HEK293 (cell line): ENCODE measurements around the gene OAF.

Experiments
- PATZ1 ChIP-seq: fragments of 450-650 bp; formaldehyde crosslinking; IDR thresholded peaks from 2 replicates; pipeline ENCODE4 v1.5.1; 2016; ENCODE audit warnings: missing biosample characterization, missing genetic modification characterization
- RBAK ChIP-seq: fragments of 450-650 bp; formaldehyde crosslinking; IDR thresholded peaks from 2 replicates; pipeline ENCODE4 v1.5.1; 2016; ENCODE audit warnings: missing biosample characterization, missing genetic modification characterization
- REST ChIP-seq: fragments of 450-650 bp; formaldehyde crosslinking; IDR thresholded peaks from 2 replicates; pipeline ENCODE4 v1.5.1; 2016; ENCODE audit warnings: missing biosample characterization, missing genetic modification characterization
- YY1 ChIP-seq: fragments of 450-650 bp; formaldehyde crosslinking; IDR thresholded peaks from 2 replicates; pipeline ENCODE4 v1.5.1; 2018; ENCODE audit warnings: missing biosample characterization, missing genetic modification characterization
- ZBTB1 ChIP-seq: fragments of 450-650 bp; formaldehyde crosslinking; IDR thresholded peaks from 2 replicates; pipeline ENCODE4 v1.5.1; 2016; ENCODE audit warnings: missing biosample characterization, missing genetic modification characterization
- ZBTB7A ChIP-seq: fragments of 450-650 bp; formaldehyde crosslinking; IDR thresholded peaks from 2 replicates; pipeline ENCODE4 v1.5.1; 2016; ENCODE audit warnings: low read depth, missing biosample characterization, missing genetic modification characterization
- ZNF157 ChIP-seq: fragments of 450-650 bp; formaldehyde crosslinking; IDR thresholded peaks from 2 replicates; pipeline ENCODE4 v1.5.1; 2016; ENCODE audit warnings: missing biosample characterization, missing genetic modification characterization
- ZNF214 ChIP-seq: fragments of 450-650 bp; formaldehyde crosslinking; IDR thresholded peaks from 2 replicates; pipeline ENCODE4 v1.5.1; 2017; ENCODE audit warnings: missing biosample characterization, mild to moderate bottlenecking, missing genetic modification characterization, borderline replicate concordance
- ZNF37A ChIP-seq: fragments of 450-650 bp; IDR thresholded peaks from 2 replicates; pipeline ENCODE4 v1.5.1; 2018; ENCODE audit warnings: missing biosample characterization, missing genetic modification characterization
- TF ChIP-seq, protein P1 (sequence below): fragments of 450-650 bp; formaldehyde crosslinking; IDR thresholded peaks from 2 replicates; pipeline ENCODE4 v1.5.1; 2016; ENCODE audit warnings: missing biosample characterization, missing genetic modification characterization, low read depth
- TF ChIP-seq, protein P2 (sequence below): fragments of 450-650 bp; formaldehyde crosslinking; IDR thresholded peaks from 2 replicates; pipeline ENCODE4 v1.5.1; 2016; ENCODE audit warnings: missing biosample characterization, missing genetic modification characterization

GRCh38 chr11:120167659-120168058 lies 43.2 kb upstream of the OAF start:
- TF ChIP-seq ZBTB7A (tag by site-specific recombination) (no peak), REST (no peak), RBAK (tag by site-specific recombination) (no peak), ZNF214 (tag by site-specific recombination) (no peak), YY1 (no peak), PATZ1 (no peak), ZBTB1 (tag by site-specific recombination) (no peak), ZNF37A (tag by site-specific recombination) (no peak), ZNF157 (tag by site-specific recombination) (no peak)
- TF ChIP-seq, protein P1, sequence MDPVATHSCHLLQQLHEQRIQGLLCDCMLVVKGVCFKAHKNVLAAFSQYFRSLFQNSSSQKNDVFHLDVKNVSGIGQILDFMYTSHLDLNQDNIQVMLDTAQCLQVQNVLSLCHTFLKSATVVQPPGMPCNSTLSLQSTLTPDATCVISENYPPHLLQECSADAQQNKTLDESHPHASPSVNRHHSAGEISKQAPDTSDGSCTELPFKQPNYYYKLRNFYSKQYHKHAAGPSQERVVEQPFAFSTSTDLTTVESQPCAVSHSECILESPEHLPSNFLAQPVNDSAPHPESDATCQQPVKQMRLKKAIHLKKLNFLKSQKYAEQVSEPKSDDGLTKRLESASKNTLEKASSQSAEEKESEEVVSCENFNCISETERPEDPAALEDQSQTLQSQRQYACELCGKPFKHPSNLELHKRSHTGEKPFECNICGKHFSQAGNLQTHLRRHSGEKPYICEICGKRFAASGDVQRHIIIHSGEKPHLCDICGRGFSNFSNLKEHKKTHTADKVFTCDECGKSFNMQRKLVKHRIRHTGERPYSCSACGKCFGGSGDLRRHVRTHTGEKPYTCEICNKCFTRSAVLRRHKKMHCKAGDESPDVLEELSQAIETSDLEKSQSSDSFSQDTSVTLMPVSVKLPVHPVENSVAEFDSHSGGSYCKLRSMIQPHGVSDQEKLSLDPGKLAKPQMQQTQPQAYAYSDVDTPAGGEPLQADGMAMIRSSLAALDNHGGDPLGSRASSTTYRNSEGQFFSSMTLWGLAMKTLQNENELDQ (tag by site-specific recombination) = no peak
- TF ChIP-seq, protein P2, sequence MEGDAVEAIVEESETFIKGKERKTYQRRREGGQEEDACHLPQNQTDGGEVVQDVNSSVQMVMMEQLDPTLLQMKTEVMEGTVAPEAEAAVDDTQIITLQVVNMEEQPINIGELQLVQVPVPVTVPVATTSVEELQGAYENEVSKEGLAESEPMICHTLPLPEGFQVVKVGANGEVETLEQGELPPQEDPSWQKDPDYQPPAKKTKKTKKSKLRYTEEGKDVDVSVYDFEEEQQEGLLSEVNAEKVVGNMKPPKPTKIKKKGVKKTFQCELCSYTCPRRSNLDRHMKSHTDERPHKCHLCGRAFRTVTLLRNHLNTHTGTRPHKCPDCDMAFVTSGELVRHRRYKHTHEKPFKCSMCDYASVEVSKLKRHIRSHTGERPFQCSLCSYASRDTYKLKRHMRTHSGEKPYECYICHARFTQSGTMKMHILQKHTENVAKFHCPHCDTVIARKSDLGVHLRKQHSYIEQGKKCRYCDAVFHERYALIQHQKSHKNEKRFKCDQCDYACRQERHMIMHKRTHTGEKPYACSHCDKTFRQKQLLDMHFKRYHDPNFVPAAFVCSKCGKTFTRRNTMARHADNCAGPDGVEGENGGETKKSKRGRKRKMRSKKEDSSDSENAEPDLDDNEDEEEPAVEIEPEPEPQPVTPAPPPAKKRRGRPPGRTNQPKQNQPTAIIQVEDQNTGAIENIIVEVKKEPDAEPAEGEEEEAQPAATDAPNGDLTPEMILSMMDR (tag by site-specific recombination) = no peak
